ENCODE measurements around the gene SRL.

- TF ChIP-seq CTCF (IDR thresholded peaks at IDR 0.05) (no peak), POLR2AphosphoS5 (IDR thresholded peaks at IDR 0.05) (no peak)
Observed at GRCh38 chr16:4239682-4240175, 2.2 kb downstream of the SRL start.
